WTC11 (cell line): ENCODE results near the gene NOXA1. TPM values are rescaled to one million over a fixed set of nuclear protein-coding genes. Genes with fewer than 3 reads are reported as not detected.
A peak's percentile ranks its signal among the peaks of the same experiment; 100 is the strongest.

Experiments
- ATAC-seq: fragments of 200-7000 bp; cut with Tn5 transposase; 2 replicates; pipeline ENCODE4 v1.10.0; 2021; ENCODE audit warnings: mild to moderate bottlenecking, moderate library complexity
- CTCF ChIA-PET: fragments of 300-600 bp; sonication (Branson Sonifier 250); formaldehyde crosslinking; loops from one replicate; lab custom pipeline; 2021; ENCODE audit warnings: antibody characterized with exemption; lab: Charles Lee
- POLR2A ChIA-PET: fragments of 350-600 bp; sonication (Branson Sonifier 250); formaldehyde crosslinking; loops from one replicate; lab custom pipeline; 2021; ENCODE audit warnings: antibody characterized with exemption; lab: Charles Lee
- DNase-seq: peaks from one replicate; pipeline ENCODE4 v3.0.0; 2021; ENCODE audit warnings: low spot score
- H3K27ac Mint-ChIP-seq: 2 replicates; pipeline ENCODE4 v1.8.0; 2021; ENCODE audit warnings: mixed read lengths
- H3K27me3 Mint-ChIP-seq: 2 replicates; pipeline ENCODE4 v1.8.0; 2021; ENCODE audit warnings: low read depth, mild to moderate bottlenecking, moderate library complexity, mixed read lengths
- H3K36me3 Mint-ChIP-seq: 2 replicates; pipeline ENCODE4 v1.8.0; 2021; ENCODE audit warnings: mixed read lengths
- H3K4me1 Mint-ChIP-seq: 2 replicates; pipeline ENCODE4 v1.8.0; 2022; ENCODE audit warnings: mixed read lengths
- H3K4me3 Mint-ChIP-seq: 2 replicates; pipeline ENCODE4 v1.8.0; 2021; ENCODE audit warnings: mild to moderate bottlenecking, moderate library complexity, mixed read lengths
- H3K9me3 Mint-ChIP-seq: 2 replicates; pipeline ENCODE4 v1.8.0; 2021; ENCODE audit warnings: mixed read lengths
- AR ChIP-seq: fragments of 250-450 bp; sonication (Bioruptor Pico); IDR thresholded peaks from 2 replicates; pipeline ENCODE4 v1.9.0; 2021; ENCODE audit warnings: mild to moderate bottlenecking
- ARID4B ChIP-seq: sonication (generic); formaldehyde crosslinking; IDR thresholded peaks from 2 replicates; pipeline ENCODE4 v1.8.0; 2023; ENCODE audit warnings: missing genetic modification reagents, mild to moderate bottlenecking, borderline replicate concordance
- ERG ChIP-seq: fragments of 250-450 bp; sonication (Bioruptor Pico); IDR thresholded peaks from 2 replicates; pipeline ENCODE4 v1.8.0; 2021; ENCODE audit warnings: mild to moderate bottlenecking
- KAT7 ChIP-seq: sonication (generic); formaldehyde crosslinking; IDR thresholded peaks from 2 replicates; pipeline ENCODE4 v1.8.1; 2023; ENCODE audit warnings: missing genetic modification reagents, mild to moderate bottlenecking, borderline replicate concordance
- MXD4 ChIP-seq: fragments of 250-450 bp; sonication (Bioruptor Pico); IDR thresholded peaks from 2 replicates; pipeline ENCODE4 v1.8.0; 2021; ENCODE audit warnings: mild to moderate bottlenecking, moderate library complexity, borderline replicate concordance
- NFE2L1 ChIP-seq: sonication (generic); formaldehyde crosslinking; IDR thresholded peaks from 2 replicates; pipeline ENCODE4 v1.8.1; 2023; ENCODE audit warnings: missing genetic modification reagents
- PRRX2 ChIP-seq: fragments of 250-450 bp; sonication (Bioruptor Pico); IDR thresholded peaks from 2 replicates; pipeline ENCODE4 v1.8.0; 2021; ENCODE audit warnings: mild to moderate bottlenecking
- RELA ChIP-seq: sonication (generic); formaldehyde crosslinking; IDR thresholded peaks from 2 replicates; pipeline ENCODE4 v1.8.1; 2022; ENCODE audit warnings: missing genetic modification reagents, mild to moderate bottlenecking, borderline replicate concordance
- RORB ChIP-seq: fragments of 250-450 bp; sonication (Bioruptor Pico); IDR thresholded peaks from 2 replicates; pipeline ENCODE4 v1.9.0; 2021; ENCODE audit warnings: mild to moderate bottlenecking
- TCF7 ChIP-seq: sonication (generic); formaldehyde crosslinking; IDR thresholded peaks from 2 replicates; pipeline ENCODE4 v1.8.0; 2022; ENCODE audit warnings: mild to moderate bottlenecking, low read depth, missing genetic modification reagents, moderate library complexity
- TEAD1 ChIP-seq: sonication (generic); formaldehyde crosslinking; IDR thresholded peaks from 2 replicates; pipeline ENCODE4 v1.8.0; 2022; ENCODE audit warnings: mild to moderate bottlenecking, missing genetic modification reagents
- TP53 ChIP-seq: sonication (generic); formaldehyde crosslinking; IDR thresholded peaks from 2 replicates; pipeline ENCODE4 v1.8.1; 2023; ENCODE audit warnings: mild to moderate bottlenecking, missing genetic modification reagents
- ZMAT4 ChIP-seq: fragments of 250-450 bp; sonication (Bioruptor Pico); IDR thresholded peaks from 2 replicates; pipeline ENCODE4 v1.9.0; 2021; ENCODE audit warnings: mild to moderate bottlenecking
- ZNF512 ChIP-seq: sonication (generic); formaldehyde crosslinking; IDR thresholded peaks from 2 replicates; pipeline ENCODE4 v1.8.1; 2022; ENCODE audit warnings: missing genetic modification reagents, borderline replicate concordance
- total RNA-seq: library from RNA; stranded (reverse); gene quantifications from 3 replicates; pipeline ENCODE4 v1.2.3, GENCODE V29; 2021

NOXA1 gene
- total RNA-seq, 1 experiment from 2014 or later, result 2.9 TPM

GRCh38 chr9:137478962-137479861 is 56.0 kb downstream of the NOXA1 start:
- POLR2A ChIA-PET, result no interaction called here
- Mint-ChIP-seq H3K27me3 (peaks cover 3% of the 10 kb centered on the region; the same call in 1 of the 2 replicates), H3K9me3 (peaks cover 13% of the 10 kb centered on the region), H3K4me1 (0 out of 2 replicates have a peak, but pooled peaks cover 4% of the 10 kb centered on the region), H3K27ac (no peak overlapping the region), H3K36me3 (peaks cover 10% of the 10 kb centered on the region), H3K4me3 (no peak overlapping the region)
- no peak for DNase-seq
- TF ChIP-seq AR (CRISPR knock-in tag), result no peak
- 0 out of 2 replicates have a peak, but pooled peaks have one; percentile 8 for TF ChIP-seq TCF7
- TF ChIP-seq RELA, result 0 out of 2 replicates have a peak, but pooled peaks have one; percentile 17
- TF ChIP-seq ARID4B (CRISPR knock-in tag), result no peak
- TF ChIP-seq ZNF512, result no peak
- CTCF ChIA-PET, result interaction anchor here (1.2 to 1.6 kb wide), 2 partner anchors 56 to 73 kb away, joined by 4 to 5 read pairs; partner anchors contain the start of gene MRPL41
- ATAC-seq, result no peak

GRCh38 chr9:137479892-137480685 is 56.9 kb downstream of the NOXA1 start:
- H3K36me3 Mint-ChIP-seq, result peaks cover 7% of the 10 kb centered on the region
- 0 out of 2 replicates have a peak, but pooled peaks cover 3% of the 10 kb centered on the region for H3K27me3 Mint-ChIP-seq
- ChIA-PET POLR2A (no interaction called here), CTCF (interaction anchor here (1.6 kb wide), 1 partner anchor 55 kb away, joined by 5 read pairs; no protein-coding TSS in a partner anchor)
- DNase-seq (no peak), ATAC-seq (no peak)
- no peak for TF ChIP-seq NFE2L1 (CRISPR knock-in tag)
- no peak for TF ChIP-seq TP53 (CRISPR knock-in tag)
- TF ChIP-seq RORB (CRISPR knock-in tag), result no peak
- no peak for TF ChIP-seq TEAD1 (CRISPR knock-in tag)
- no peak for TF ChIP-seq KAT7 (CRISPR knock-in tag)
- TF ChIP-seq ZMAT4 (CRISPR knock-in tag), result no peak
- TF ChIP-seq AR (CRISPR knock-in tag), result no peak
- TF ChIP-seq PRRX2 (CRISPR knock-in tag), result no peak
- TF ChIP-seq ERG, result no peak
- TF ChIP-seq MXD4, result no peak
- H3K27ac Mint-ChIP-seq, result no peak overlapping the region
- H3K4me1 Mint-ChIP-seq, result 0 out of 2 replicates have a peak, but pooled peaks cover 4% of the 10 kb centered on the region
- no peak overlapping the region for H3K4me3 Mint-ChIP-seq
- peaks cover 9% of the 10 kb centered on the region for H3K9me3 Mint-ChIP-seq
